HepG2 (cell line): Measurements from ENCODE around the gene RBAK. TPM values are rescaled to one million over a fixed set of nuclear protein-coding genes. Genes with fewer than 3 reads are reported as not detected.

Source experiments
- ATF3 ChIP-seq: sonication (generic); formaldehyde crosslinking; IDR thresholded peaks from 2 replicates; pipeline ENCODE4 v1.4.0; 2020; ENCODE audit warnings: missing genetic modification reagents
- GLMP ChIP-seq: sonication (generic); formaldehyde crosslinking; IDR thresholded peaks from 2 replicates; pipeline ENCODE4 v1.9.0; 2021; ENCODE audit warnings: missing genetic modification reagents, mild to moderate bottlenecking, borderline replicate concordance
- MEF2D ChIP-seq: sonication (generic); formaldehyde crosslinking; IDR thresholded peaks from 2 replicates; pipeline ENCODE4 v1.5.1; 2020; ENCODE audit warnings: mild to moderate bottlenecking, missing genetic modification reagents
- REPIN1 ChIP-seq: sonication (generic); formaldehyde crosslinking; IDR thresholded peaks from 2 replicates; pipeline ENCODE4 v1.8.0; 2022; ENCODE audit warnings: missing genetic modification reagents, low read depth, mild to moderate bottlenecking, borderline replicate concordance
- SMC3 ChIP-seq: IDR thresholded peaks from 2 replicates; pipeline ENCODE4 v1.6.1; 2011; ENCODE audit warnings: low read length, improper control_type of control experiment
- TMF1 ChIP-seq: sonication (generic); formaldehyde crosslinking; IDR thresholded peaks from 2 replicates; pipeline ENCODE4 v1.8.1; 2022; ENCODE audit warnings: low read depth, missing genetic modification reagents
- ZBTB40 ChIP-seq, 2 experiments: fragments of 450-650 bp in 1 of 2; sonication (generic) in 1 of 2; formaldehyde crosslinking in 1 of 2; IDR thresholded peaks; 2 replicates each; pipeline versions ENCODE4 v1.6.1 to v1.8.0; 2016 to 2022; ENCODE audit warnings: antibody characterized with exemption in 1 of 2, mild to moderate bottlenecking in 1 of 2, missing genetic modification reagents in 1 of 2
- ZNF20 ChIP-seq: sonication (generic); formaldehyde crosslinking; IDR thresholded peaks from 2 replicates; pipeline ENCODE4 v1.4.0; 2020; ENCODE audit warnings: mild to moderate bottlenecking, moderate library complexity, missing genetic modification reagents
- ZNF501 ChIP-seq: sonication (generic); formaldehyde crosslinking; IDR thresholded peaks from 2 replicates; pipeline ENCODE4 v1.5.1; 2020; ENCODE audit warnings: mild to moderate bottlenecking, moderate library complexity, missing genetic modification reagents
- ZNF577 ChIP-seq: sonication (generic); formaldehyde crosslinking; IDR thresholded peaks from 2 replicates; pipeline ENCODE4 v1.4.0; 2020; ENCODE audit warnings: mild to moderate bottlenecking, low read depth, missing genetic modification reagents, borderline replicate concordance
- ZNF674 ChIP-seq: sonication (generic); formaldehyde crosslinking; IDR thresholded peaks from 2 replicates; pipeline ENCODE4 v1.5.0; 2020; ENCODE audit warnings: low read depth, mild to moderate bottlenecking, missing genetic modification reagents
- ZNF678 ChIP-seq: sonication (generic); formaldehyde crosslinking; IDR thresholded peaks from 2 replicates; pipeline ENCODE4 v1.4.0; 2020; ENCODE audit warnings: mild to moderate bottlenecking, missing genetic modification reagents
- polyA plus RNA-seq, 8 experiments: library from polyadenylated mRNA; depleted of rRNA in 3 of 8; stranded (reverse) in 7 of 8; unstranded in 1 of 8; fragments of >200 nt; fragmentation: Illumina TruSeq in 4 of 8; extraction: Trizol in 4 of 8; gene quantifications; 2 replicates each; pipeline versions ENCODE4 v1.2.1 to v1.2.3, GENCODE V29; 2011 to 2016; ENCODE audit warnings: low read depth in 4 of 8, missing spikeins in 1 of 8, mixed read lengths in 1 of 8; ENCODE audit not compliant: insufficient read depth in 1 of 8
- total RNA-seq, 5 experiments: library from RNA; depleted of rRNA; stranded (reverse); fragments of >200 nt; fragmentation: Illumina TruSeq; extraction: Trizol; gene quantifications; 2 replicates each; pipeline ENCODE4 v1.2.3, GENCODE V29; 2016; ENCODE audit warnings: low read depth in 1 of 5
- TF ChIP-seq, protein P1 (sequence below): sonication (generic); formaldehyde crosslinking; IDR thresholded peaks from 2 replicates; pipeline ENCODE4 v1.4.0; 2020; ENCODE audit warnings: mild to moderate bottlenecking, missing genetic modification reagents

The RBAK gene
- total and polyA plus RNA-seq, 2 of the 13 experiments (the other 11 are each of a cell fraction or from before 2014, with no cell fraction given), result 4.4 to 11.8 TPM

- TF ChIP-seq ZBTB40 (IDR thresholded peaks at IDR 0.05), result no peak
- TF ChIP-seq ZBTB40 (CRISPR knock-in tag; IDR thresholded peaks at IDR 0.05), result no peak
- TF ChIP-seq ZNF674 (CRISPR knock-in tag), result no peak
- TF ChIP-seq ATF3 (CRISPR knock-in tag), result no peak
- no peak for TF ChIP-seq ZNF20 (CRISPR knock-in tag)
- no peak for TF ChIP-seq TMF1 (CRISPR knock-in tag)
- TF ChIP-seq, protein P1, sequence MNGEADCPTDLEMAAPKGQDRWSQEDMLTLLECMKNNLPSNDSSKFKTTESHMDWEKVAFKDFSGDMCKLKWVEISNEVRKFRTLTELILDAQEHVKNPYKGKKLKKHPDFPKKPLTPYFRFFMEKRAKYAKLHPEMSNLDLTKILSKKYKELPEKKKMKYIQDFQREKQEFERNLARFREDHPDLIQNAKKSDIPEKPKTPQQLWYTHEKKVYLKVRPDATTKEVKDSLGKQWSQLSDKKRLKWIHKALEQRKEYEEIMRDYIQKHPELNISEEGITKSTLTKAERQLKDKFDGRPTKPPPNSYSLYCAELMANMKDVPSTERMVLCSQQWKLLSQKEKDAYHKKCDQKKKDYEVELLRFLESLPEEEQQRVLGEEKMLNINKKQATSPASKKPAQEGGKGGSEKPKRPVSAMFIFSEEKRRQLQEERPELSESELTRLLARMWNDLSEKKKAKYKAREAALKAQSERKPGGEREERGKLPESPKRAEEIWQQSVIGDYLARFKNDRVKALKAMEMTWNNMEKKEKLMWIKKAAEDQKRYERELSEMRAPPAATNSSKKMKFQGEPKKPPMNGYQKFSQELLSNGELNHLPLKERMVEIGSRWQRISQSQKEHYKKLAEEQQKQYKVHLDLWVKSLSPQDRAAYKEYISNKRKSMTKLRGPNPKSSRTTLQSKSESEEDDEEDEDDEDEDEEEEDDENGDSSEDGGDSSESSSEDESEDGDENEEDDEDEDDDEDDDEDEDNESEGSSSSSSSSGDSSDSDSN (CRISPR knock-in tag), result no peak
- no peak for TF ChIP-seq ZNF678 (CRISPR knock-in tag)
- no peak for TF ChIP-seq REPIN1 (CRISPR knock-in tag)
- TF ChIP-seq ZNF577, result no peak
- TF ChIP-seq ZNF501 (CRISPR knock-in tag), result no peak
- no peak for TF ChIP-seq SMC3
- TF ChIP-seq GLMP (CRISPR knock-in tag), result no peak
- TF ChIP-seq MEF2D (CRISPR knock-in tag), result no peak
Observed at GRCh38 chr7:5041047-5041446, 4.6 kb upstream of the RBAK start (continued).
